GM21390 (cell line): ENCODE results near the gene SYDE2.
"Not testable (repeated sequence)": the region's sequence is repeated elsewhere in the genome, so short reads cannot be mapped to it uniquely, and the experiment has no call there.

Experiments
- ATAC-seq: cut with Tn5 transposase; IDR thresholded peaks from one replicate; pipeline ENCODE4 v1.9.1; 2021; ENCODE audit not compliant: unreplicated experiment

The SYDE2 gene, protein sequence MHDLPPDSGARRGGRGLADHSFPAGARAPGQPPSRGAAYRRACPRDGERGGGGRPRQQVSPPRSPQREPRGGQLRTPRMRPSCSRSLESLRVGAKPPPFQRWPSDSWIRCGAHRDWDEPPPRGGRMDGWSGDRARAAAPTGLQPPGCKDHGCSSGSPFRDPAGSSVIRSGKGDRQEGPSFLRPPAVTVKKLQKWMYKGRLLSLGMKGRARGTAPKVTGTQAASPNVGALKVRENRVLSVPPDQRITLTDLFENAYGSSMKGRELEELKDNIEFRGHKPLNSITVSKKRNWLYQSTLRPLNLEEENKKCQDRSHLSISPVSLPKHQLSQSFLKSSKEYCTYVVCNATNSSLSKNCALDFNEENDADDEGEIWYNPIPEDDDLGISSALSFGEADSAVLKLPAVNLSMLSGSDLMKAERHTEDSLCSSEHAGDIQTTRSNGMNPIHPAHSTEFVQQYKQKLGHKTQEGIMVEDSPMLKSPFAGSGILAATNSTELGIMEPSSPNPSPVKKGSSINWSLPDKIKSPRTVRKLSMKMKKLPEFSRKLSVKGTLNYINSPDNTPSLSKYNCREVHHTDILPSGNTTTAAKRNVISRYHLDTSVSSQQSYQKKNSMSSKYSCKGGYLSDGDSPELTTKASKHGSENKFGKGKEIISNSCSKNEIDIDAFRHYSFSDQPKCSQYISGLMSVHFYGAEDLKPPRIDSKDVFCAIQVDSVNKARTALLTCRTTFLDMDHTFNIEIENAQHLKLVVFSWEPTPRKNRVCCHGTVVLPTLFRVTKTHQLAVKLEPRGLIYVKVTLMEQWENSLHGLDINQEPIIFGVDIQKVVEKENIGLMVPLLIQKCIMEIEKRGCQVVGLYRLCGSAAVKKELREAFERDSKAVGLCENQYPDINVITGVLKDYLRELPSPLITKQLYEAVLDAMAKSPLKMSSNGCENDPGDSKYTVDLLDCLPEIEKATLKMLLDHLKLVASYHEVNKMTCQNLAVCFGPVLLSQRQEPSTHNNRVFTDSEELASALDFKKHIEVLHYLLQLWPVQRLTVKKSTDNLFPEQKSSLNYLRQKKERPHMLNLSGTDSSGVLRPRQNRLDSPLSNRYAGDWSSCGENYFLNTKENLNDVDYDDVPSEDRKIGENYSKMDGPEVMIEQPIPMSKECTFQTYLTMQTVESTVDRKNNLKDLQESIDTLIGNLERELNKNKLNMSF

DNA sequence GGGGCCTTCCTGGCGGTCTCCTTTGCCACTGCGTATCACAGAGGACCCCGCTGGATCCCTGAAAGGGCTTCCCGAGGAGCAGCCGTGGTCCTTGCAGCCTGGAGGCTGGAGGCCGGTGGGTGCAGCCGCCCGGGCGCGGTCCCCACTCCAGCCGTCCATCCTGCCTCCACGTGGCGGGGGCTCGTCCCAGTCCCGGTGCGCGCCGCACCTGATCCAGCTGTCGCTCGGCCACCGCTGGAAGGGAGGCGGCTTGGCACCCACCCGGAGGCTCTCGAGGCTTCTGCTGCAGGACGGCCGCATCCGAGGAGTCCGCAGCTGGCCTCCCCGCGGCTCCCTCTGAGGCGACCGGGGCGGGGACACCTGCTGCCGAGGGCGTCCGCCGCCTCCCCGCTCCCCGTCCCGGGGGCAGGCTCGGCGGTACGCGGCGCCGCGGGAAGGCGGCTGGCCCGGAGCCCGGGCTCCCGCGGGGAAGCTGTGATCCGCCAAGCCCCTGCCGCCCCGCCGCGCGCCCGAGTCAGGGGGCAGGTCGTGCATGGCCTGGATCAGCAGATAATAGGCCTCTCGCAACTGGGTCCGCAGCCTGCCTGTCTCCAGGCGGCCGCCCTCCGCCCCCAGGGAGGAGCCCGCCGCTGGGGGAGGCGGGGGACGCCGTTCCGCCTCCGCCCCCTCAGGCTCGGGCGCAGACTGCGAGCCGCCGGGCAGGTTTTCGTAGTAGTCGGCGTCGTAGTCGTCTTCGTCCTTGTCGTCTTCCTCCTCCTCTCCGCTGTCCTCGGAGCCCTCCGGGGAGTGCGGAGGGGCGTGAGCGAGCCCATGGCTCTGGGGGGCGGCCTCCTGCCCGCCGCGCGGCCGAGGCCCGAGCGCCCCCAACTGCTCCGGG is at the start of gene SYDE2:
SYDE2 (minus strand) TSS at position 554 of the 877 bp plus-strand sequence; CDS start at position 534, 20 bp downstream.
- ATAC-seq, result peak; percentile 80

DNA sequence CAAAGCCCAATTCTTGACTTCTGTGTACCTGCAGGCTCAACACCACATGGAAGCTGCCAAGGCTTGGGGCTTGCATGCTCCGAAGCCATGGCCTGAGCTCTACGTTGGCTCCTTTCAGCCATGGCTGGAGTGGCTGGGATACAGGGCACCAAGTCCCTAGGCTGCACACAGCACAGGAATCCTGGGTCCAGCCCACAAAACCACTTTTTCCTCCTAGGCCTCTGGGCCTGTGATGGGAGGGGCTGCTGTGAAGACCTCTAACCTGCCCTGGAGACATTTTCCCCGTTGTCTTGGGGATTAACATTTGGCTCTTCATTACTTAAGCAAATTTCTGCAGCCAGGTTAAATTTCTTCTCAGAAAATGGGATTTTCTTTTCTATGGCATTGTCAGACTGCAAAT is 48.2 kb upstream of the SYDE2 start:
- ATAC-seq, result not testable (repeated sequence)

DNA sequence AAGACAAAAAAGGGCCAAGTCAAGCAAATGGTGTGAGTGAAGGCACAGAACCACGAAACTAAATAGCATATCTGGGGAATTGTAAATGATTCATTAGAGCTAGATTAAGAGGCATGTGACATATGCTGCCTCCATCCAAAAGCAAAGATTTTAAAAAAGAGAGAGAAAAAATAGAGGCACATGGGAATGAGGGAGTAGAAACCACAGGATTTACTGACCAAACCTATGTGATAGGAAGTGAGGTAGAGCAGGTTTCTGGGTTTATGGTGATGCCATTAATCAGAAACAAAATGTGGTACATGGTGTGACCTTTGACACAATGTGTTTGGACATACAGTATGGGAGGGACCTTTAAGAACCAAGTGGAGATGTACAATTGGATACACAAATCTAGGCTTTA is 45.1 kb upstream of the SYDE2 start:
- no peak for ATAC-seq

DNA sequence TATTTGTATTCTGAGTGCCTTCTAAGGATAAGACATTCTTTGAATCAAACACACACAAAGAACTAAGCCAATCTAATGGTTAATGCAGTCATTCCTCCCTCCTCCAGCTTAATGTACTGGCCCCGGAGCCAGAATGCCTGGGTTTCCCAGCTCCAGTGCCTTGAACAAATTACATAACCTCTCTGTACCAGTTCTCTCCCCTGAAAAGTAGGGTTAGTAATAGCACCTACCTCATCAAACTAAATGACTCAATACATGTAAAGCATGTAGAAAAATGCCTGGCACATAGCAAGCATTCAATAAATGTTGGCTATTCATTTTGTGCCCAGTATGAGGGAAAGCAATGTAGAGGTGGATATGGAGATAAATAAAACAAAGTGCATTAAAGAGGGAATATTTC is 44.6 kb upstream of the SYDE2 start:
- ATAC-seq, result no peak

DNA sequence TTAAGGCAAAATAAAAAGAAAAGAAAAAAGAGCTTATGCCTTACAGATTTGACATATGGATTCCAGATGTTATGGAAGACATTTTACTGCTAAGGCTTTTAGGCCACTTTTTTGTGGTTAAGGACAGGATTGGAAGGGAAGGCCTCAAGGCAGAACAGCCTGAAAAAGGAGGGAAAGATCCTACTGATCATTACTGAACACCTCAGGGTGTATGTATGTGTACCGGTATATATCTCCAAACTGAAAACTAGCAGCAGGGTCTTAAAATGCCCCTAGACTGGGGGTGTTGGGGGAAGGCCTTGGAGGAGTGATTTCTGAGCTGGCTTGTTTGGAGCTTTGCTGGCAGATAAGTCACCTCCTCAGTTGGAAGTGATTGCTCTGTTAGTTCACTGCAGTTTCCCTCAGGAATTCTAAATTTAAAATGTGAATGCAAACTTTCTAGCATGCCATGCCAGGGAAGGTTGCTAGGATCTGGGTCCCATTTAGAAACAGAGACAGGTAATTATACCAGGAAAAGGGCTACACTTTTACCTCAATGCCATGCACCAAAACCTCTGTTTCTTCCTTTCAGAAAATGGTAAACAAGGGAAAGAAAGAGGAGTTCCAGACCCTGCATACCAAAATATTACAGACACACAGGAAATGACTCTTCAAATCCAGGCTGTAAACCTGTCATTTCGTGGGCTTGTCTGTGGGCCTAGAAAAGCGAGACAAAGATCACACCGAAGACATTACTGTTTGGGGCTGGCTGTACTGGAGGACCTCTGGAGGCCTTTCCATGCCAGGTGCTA is 43.6 kb upstream of the SYDE2 start:
- no peak for ATAC-seq

DNA sequence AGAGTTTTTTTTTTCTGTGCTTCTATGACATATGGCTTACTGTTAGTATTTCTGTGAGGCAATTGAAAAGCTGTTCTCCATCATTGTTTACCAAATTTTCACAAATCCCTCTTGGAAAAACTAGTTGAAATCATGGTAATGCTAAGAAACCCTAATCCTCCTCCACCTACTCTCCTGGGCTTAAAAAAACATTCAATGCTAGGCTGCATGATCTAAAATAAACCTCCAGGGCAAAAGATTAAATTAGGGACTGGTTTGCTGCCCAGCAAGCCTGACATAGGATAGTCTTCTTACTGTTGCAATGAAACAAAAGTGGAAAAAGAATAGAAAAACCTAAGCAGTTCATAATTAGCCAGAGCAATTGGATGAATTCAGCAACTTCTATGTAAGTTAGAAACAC is 42.6 kb upstream of the SYDE2 start:
- no peak for ATAC-seq

DNA sequence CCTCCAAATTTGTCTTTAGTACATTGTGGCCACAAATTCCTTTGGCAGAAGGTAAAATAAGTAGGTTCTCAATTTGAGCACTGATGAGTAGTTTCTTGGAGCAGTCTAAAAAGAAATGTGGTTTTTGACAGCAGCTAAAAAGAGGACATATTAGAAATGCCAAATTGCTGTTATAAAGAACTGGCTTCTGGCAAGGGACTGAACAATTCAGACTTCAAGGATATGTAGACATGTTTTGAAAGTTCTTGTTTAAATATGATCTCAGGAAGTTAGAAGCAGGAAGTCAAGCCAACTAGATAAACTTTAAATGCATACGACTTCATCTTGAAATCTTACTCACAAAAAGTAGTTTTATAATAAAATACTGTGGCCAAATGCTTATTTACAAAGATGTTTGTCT is 39.8 kb upstream of the SYDE2 start:
- ATAC-seq, result no peak

DNA sequence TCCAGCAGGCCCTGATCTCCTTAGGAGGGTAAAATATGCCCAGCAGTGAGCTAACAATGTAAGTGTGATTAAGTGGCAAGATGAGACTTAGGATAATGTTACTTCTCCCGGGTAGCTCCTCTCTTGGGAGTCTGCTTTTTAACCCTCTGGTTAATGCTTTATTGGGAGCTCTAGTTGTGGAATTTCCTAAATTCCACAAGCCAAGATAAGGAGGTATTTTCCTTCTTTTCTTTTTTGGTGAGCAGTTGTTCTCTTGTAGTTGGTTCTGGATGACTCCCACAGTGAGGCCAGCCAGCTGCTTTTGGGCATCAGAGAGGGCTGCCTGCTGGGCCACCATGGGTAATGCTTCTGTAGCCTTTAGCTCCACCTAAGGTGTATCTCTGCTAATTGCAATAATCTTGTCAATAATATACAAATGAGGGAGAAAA is 39.4 kb upstream of the SYDE2 start:
- ATAC-seq, result no peak

DNA sequence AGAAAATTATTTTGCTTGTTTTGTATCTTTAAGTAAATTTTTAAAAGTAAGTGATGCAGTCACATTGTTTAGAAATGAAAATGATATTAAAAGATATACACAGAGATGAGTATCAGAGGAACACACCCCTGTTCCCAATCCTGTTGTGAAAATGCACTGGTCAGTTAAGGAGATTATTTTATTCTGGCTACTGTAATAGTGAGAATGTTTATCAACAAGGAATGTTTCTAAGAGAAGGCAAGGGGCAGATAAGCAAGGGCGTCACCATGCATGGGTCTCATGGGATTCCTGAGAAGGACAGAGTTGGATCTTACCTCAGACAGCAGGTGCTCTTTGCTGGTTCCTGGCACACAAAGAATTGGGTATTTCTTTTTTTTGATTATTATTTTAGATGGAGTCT is 36.8 kb upstream of the SYDE2 start:
- no peak for ATAC-seq

DNA sequence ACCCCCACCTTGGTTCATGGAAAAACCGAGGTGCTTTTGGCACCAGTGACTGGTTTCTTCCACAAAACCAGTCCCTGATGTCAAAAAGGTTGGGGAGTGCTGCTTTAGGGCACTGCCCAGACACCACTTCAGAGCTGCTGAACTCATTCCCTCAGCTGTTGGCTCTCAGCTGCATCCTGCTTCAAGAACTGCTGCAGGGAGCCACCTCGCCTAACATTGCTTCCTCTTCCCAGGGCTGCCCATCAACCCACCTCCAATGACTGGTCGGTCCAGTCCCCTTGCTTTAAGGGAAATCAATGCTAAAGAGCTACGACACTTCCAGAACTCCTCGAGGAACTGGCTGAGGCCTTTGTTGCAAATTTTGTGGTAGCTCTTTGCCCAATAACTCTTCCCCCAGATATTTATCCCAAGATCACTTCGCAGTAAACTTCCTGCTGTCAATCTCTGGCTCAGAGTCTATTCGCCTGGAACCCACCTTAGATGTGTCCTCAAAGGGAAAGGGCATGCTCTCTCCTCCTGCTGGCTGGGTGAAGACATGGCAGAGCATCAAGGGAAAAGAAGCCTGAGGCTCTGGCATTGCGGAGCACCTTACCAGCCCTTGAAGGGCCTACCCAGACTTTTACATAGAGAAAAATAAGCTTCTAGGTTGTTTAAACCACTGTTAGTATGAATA is 29.6 kb upstream of the SYDE2 start:
- no peak for ATAC-seq

DNA sequence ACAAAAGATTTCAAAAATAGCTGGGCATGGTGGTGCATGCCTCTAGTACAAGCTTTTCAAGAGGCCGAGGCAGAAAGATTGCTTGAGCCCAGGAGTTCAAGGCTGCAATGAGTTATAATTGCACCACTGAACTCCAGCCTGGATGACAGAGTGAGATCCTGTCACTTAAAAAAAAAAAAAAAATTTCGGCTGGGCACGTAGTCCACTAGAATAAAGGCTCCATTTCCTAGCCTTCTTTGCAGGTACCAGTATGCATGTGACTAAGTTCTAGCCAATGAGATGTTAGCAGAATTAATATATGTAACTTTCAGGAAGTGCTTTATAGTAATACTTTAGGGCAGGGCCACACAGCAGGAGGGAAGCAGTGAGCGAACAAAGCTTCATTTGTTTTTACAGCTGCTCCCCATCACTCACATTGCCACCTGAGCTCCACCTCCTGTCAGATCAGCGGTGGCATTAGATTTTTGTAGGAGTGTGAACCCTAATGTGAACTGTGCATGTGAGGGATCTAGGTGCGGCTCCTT is 28.8 kb upstream of the SYDE2 start:
- ATAC-seq, result no peak

DNA sequence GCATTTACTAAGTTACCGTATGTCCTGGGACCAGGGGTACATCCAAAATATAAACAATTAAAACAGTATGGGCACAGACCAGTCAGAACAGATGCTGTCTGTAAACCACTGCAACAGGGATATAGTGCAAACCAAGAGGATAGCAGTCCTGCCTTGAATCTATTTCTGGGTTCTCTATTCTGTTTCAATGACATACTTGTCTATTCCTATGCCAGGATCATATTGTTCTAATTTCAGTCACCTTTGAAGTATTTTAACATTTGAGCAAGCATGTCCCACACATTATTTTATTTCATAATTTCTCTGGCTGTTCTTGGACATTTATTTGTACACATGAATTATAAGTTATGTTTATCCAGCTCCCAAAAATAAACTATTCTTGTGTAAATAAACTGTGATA is 28.2 kb upstream of the SYDE2 start:
- no peak for ATAC-seq

DNA sequence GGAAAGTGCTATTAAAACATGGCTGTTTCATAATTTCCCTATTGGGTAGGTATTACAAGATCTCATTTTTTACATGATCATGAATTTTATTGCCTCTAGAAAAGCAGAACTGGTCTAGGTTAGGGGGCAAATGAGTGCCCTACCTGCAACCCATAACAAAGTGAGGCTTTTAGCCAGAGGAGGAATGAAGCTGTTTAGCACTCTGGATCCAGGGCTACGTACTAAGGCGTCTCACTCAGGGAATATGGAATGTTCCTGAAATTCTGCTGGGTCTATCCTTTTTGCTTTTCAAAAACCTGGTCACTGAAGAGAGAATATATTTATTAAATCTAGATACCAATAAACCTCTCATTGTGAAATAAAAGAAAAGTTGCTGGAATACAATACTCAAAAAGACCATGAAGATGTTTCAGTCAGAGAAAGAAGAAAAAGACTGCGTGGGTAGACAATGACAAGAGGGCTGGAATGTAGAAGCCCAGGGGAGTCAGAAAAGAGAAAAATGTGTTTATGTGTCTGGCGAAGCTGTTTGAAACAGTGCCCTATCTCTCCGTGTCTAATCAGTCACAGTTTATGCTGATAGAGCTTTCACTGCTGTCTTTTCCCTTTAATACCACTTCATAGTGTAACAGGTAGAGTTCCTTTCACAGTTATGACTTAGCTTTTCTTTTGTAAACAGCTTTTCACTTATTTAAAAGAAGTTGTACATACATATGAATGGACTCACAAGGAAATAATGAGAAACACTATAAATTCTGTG is 25.0 kb upstream of the SYDE2 start:
- ATAC-seq, result no peak

DNA sequence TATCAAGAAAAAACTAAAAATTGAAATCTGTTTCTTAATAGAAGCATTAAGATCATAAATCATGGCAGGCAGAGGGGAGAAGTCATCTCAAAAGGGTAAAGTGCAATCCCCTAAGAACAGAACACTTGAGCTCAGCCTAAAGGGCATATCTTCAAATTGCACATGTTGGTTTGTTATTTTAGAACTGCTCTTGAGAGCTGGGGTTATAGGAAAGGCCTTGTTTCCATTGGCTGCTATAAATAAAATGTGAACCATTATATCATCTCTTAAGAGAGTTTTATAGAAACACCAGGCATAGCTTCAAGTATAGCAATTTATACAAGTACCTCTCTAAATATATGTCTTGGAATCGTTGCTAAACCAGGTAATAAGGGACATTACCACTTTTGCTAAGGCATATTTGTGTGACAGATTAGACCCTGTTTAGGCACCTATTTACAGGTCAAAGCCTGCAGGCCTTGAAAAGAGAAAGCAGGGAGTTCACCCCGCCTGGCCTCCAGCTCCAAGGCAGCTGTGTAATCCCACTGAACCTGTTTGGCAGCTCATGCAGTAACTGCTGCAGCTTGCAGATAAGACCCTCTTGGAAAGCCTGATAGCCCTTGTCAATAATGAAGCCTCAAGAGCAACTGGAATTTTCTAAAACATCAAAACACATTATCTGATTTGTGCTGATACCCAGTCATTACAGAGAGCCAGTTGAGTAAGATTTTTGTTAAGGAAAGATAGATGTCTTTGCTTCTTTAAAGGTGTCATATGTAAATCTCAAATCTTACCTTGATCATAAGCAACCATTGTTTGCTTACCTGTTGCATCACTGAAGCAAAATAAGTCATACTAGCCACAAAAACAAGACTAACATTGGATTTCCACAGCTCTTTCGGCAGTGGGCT is 24.2 kb upstream of the SYDE2 start:
- no peak for ATAC-seq

DNA sequence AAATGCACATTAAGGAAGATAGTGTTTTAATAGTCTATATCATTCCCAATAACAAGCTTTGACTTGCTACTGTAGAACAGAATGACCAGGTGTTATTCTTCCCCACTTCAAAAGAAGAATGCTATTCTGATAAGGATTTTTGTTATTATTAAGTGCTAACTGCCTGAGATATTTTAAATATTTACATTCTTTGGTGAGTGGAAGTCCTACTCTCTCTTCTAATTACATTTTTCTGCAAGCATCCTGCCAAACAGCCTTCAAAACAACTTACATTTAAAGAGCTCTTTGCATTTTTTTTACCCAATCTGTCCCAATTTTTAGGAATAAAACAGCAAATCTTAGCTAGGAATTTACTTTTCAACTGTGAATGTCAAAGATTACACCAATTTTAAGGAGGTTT is 23.5 kb upstream of the SYDE2 start:
- no peak for ATAC-seq

DNA sequence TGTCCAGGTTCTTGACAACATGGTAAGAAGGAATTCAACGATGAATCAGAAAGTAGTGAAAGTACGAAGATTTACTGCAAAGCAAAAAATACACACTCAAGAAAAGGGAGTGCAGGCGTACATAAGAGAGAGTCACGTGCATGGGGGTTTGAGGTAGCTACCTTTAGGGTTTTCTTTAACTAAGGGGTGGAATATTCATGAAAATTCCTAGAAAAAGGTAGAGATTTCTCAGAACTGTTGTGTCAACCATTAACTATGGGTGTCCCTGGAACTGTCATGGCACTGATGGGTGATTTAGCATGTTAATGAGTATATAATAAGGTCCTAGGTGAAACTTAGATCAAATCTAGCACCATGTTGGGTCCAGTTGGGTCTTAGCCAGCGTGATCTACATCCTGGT is 22.5 kb upstream of the SYDE2 start:
- no peak for ATAC-seq

DNA sequence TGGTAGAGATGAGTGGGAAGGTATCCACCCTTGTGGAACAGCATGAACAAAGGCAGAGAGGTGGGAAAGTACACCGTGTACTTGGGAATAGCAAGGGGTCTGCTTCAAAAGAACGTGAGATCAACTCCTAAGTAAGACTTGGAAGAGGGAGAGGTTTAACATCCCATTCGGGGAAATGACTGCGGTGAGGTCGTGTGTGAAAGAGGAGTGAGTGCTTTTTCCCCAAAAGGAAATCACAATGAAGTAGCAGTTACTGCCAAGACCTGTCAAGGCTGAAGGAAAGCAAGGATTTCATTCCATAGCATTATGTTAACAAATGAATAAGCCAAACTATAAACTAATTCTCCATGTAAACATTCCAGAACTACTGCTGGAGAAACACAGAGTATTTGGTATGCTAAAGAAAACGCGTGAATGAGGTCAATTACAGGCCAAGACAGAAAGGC is 20.0 kb upstream of the SYDE2 start:
- ATAC-seq, result no peak
